ENCODE data around the gene CNOT2.
"Not testable (repeated sequence)": the region's sequence is repeated elsewhere in the genome, so short reads cannot be mapped to it uniquely, and the experiment has no call there.

Gene CNOT2

GRCh38 chr12:70366581-70367257 is 123.5 kb downstream of the CNOT2 start:
- peak; percentile 21 to 68 (median 46) for DNase-seq

DNA sequence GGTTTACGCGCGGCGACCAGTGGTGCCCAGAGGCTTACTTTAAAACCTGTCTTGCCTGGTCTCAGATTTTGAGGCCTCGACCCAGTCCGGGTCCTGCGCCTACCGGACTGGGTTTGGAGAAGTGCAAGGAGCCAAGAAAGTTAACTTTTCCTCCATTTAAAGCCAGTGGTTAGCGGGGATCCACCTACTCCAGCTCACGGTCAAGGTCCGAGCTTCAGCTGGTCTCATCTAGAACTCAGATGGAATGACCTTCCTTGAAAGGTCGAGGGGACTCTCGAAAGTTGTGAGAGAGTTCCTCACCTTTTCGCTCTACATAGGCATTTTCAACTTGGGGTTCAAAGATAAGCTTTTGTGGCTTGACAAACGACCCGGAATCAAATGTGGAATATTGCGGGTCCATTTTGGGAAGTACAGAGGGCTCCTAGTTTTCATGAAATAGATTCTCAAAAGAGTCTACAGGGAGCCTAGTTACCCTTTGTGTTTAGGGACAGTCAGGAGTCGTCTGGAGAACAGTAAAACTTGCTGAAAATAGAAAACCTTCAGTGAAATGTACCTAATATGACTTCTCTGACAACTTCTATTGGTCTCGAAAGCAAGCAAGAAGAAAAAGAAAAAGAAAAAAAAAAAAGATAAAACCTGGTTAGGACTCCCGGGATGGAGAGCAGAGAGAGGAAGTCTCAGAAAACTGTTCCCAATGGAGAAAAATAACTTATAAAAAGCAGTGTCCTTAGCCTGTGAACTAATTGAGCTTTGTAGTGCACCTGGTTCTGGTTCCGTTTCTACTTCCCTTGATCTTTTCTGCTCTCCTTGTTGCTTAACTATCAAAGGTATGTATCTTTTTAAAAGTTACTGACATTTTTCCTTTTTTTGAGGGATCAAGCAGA is 124.3 kb downstream of the CNOT2 start:
- no peak for DNase-seq

DNA sequence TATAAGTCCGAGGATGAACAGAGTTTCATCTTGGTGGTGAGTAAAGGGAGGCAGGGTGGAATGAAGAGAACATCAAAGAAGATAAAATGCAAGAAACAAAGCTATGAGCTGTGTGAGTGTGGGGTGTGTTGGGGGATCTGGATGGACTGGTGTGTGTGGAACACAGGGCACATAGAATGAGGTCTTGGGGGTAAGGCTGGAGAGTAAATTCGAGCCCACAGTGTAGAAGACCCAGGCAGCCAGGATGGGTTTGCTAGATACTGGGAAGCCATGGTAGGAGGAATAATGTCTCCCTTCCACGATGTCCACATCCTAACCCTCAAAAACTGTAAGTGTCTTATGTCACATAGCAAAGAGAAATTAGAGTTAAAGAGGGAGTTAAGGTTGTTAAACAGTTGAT is 129.6 kb downstream of the CNOT2 start:
- no peak for DNase-seq

DNA sequence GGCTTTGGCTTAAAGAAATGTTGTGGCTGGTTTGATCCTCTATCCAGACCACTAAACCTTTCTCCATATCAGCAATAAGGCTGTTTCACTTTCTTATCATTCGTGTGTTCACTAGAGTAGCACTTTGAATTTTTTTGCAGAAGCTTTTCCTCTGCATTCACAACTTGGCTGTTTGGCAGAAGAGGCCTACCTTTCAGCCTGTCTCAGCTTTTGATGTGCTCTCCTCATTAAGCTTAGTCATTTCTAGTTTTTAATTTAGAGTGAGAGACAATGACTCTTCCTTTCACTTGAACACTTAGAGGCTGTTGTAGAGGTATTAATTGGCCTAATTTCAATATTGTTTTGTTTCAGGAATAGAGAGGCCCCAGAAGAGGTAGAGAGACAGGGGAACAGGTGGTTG is 136.6 kb downstream of the CNOT2 start:
- no peak for DNase-seq

DNA sequence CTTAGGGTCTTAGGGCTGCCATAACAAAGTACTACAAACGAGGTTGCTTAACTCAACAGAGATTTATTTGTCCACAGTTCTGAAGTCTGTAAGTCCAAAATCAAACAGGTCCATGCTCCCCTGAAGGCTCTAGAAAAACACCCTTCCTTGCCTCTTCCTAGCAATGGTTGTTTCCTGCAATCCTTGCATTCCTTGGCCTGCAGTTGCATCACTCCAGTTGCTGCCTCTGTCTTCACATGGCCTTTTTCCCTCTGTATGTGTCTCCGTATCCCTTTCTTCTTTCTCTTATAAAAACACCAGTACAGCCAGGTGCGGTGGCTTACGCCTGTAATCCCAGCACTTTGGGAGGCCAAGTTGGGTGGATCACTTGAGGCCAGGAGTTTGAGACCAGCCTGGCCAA is 140.3 kb downstream of the CNOT2 start:
- DNase-seq, result no peak

DNA sequence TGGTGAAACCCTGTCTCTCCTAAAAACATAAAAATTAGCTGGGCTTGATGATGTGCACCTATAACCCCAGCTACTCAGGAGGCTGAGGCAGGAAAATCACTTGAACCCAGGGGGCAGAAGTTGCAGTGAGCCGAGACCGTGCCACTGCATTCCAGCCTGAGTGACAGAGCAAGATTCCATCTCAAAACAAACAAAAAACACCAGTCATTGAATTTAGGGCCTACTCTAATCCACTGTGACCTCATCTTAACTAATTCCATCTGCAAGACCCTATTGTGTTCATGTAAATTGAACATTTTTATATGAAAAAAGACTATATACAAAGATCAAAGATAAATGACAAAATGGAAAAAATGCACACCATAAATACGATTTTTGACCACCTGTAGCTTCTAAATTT is 140.7 kb downstream of the CNOT2 start:
- no peak for DNase-seq

GRCh38 chr12:70386771-70387170 is 143.5 kb downstream of the CNOT2 start:
- no peak for DNase-seq

GRCh38 chr12:70389678-70390077 is 146.4 kb downstream of the CNOT2 start:
- DNase-seq, result no peak

GRCh38 chr12:70392631-70393030 is 149.4 kb downstream of the CNOT2 start:
- DNase-seq, result not testable (repeated sequence)

DNA sequence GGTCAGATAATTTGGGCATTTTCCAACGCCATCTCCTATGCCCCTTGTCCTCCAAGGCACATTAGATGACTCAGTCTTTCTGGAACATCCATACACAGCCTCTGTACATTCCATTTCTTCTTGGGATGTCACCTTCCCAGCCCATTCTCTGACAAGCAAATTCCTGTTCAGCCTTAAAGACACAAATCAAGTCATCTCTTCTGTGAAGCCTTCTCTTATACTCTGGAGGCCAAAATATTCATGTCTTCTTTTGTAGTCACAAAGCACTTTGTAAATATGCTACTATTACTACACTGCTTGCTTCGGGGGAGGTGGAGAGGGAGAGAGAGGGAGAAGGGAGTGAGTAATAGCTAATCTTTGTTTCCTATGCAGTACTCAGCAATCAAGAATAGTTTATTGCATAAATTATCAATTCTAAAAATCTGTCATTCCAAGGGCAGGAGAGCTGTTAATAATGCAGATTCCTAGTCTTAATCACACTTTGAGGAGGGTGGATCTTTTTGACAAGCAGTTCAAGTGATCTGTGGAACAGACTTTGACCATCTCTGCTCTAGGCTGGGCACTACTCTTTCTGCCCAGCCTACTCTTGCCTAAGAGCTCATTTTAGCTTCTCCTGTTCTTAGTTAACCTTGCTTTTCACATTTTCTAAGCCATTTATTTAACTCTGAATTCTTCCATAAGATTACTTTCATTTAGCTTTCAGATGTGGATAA is 150.7 kb downstream of the CNOT2 start:
- no peak for DNase-seq

DNA sequence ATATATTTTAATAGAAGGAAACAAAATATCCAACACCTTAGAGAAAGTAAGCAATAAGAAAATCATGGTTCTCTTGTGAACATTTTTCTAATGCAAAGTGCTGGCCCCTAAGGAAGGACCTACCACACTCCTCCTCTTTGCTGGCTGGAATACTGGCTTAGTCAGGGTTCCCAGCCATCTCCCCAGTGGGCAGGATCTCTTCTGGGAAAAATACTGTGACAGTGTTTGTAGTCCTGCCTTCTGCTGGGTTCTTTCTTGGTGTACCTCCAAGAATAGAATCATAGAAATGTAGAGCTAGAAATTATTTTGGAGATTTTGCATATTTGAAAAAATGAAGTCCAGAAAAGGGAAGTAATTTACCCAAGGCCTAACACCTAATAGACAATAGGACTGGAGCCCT is 154.8 kb downstream of the CNOT2 start:
- no peak for DNase-seq

- DNase-seq, result no peak
These were observed 155.6 kb downstream of the CNOT2 start for GRCh38 chr12:70398862-70399261.

- DNase-seq, result no peak
These were observed 156.1 kb downstream of the CNOT2 start for GRCh38 chr12:70399311-70399710.

- no peak for DNase-seq
These were observed 156.9 kb downstream of the CNOT2 start for GRCh38 chr12:70400124-70400523.

DNA sequence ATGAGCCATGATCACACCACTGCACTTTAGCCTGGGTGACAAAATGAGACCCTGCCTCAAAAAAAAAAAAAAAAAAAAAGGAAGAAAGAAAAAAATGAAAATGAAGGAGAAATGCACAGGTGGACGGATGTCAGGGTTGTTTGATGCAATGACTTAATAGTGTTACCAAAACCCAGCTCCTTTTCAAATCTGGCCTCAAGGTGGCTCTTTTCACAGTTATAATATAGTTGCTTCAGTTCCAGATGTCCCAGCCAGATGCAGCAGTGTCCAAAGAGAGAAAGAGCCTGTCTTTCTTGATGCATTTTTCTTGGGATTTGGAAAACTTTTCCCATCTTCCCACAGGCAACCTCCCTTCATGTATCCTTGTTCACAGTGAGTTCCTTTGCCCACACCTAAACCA is 159.4 kb downstream of the CNOT2 start:
- no peak for DNase-seq

GRCh38 chr12:70403826-70404225 is 160.6 kb downstream of the CNOT2 start:
- DNase-seq, result no peak
